Stimulated activated CD8-positive, alpha-beta memory T cell treated with anti-CD3 and anti-CD28 coated beads, Interleukin-12 subunit alpha, Interleukin-12 subunit beta, amount 100 ng/mL, for 24 hours (primary cell): ENCODE data around the gene ECEL1.
A peak's percentile ranks its signal among the peaks of the same experiment; 100 is the strongest.
"Not testable (repeated sequence)": the region's sequence is repeated elsewhere in the genome, so short reads cannot be mapped to it uniquely, and the experiment has no call there.

Experiments used
- DNase-seq: peaks from one replicate; pipeline ENCODE4 v3.0.0-alpha.2; 2020; ENCODE audit errors: extremely low read depth

The ECEL1 gene

DNA sequence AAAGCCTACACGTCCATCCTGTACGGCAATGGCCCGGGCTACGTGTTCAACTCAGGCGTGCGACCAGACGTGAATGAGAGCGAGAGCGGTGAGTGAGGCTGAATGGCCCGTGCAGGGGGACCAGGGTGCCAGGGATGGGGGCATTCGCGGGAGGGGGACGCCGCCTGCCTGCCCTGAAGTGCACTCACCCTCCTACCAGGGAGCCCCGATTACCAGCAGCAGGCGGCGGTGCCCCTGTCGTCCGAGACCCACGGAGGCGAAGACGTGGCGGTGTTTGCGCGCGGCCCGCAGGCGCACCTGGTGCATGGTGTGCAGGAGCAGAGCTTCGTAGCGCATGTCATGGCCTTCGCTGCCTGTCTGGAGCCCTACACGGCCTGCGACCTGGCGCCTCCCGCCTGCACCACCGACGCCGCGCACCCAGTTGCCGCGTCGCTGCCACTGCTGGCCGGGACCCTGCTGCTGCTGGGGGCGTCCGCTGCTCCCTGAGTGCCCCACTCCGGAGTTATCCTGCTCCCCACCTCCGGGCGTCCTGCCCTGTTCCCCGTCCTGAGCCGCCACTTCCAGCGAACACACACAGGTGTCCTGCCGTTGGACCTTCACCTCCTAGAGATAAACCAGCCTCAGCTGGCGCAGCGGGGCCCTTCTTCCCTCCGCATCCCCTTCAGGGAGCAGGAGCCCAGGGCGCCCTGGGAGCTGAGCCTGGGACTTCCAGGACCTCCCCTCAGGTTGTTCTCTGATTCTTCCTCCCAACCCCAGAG, 28.8 kb downstream of the ECEL1 start:
- no peak for DNase-seq

DNA sequence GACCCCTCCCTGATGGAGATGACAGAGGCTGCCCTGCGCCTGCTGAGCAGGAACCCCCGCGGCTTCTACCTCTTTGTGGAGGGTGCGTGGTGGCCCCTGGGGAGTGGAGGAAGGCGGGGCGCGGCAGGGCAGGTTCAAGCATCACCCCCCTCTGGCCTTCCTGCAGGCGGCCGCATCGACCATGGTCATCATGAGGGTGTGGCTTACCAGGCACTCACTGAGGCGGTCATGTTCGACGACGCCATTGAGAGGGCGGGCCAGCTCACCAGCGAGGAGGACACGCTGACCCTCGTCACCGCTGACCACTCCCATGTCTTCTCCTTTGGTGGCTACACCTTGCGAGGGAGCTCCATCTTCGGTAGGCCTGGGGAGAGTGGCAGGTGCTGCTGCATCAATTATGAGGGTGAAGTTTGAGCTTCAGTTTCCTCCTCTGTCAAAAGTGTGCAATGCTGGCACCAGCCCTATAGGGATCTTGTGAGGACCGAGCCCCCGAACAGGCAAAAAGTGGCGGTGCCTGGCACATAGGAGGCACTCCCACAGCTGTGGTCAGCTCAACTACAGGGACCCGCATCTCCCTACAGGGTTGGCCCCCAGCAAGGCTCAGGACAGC, 29.5 kb downstream of the ECEL1 start:
- no peak for DNase-seq

DNA sequence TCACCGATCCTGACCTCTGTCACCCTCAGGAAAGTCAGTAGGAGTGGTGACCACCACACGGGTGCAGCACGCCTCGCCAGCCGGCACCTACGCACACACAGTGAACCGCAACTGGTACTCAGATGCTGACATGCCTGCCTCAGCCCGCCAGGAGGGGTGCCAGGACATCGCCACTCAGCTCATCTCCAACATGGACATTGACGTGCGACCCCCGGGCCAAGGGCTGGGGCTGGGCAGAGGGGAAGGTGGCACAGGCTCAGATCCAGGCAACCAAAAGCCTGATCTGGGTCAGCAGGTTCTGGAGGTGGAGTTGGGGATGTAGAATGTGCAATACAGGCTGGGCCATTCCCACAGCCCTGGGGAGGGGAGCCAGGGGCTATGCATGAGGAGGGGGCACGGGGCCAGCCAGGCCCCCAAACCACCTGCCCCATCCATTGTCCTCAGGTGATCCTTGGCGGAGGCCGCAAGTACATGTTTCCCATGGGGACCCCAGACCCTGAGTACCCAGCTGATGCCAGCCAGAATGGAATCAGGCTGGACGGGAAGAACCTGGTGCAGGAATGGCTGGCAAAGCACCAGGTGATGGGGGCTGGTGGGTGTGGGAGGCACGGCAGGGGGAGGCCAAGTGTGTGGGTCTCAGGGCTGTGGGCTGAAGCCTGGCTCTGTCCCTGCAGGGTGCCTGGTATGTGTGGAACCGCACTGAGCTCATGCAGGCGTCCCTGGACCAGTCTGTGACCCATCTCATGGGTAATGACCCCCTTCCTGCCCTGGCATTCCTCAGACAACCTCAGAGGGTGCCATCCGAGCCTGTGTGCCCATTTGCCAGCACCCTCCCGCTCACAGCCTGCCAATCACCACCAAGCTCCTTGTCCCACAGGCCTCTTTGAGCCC, 30.3 kb downstream of the ECEL1 start:
- no peak for DNase-seq

- no peak for DNase-seq
Observed at GRCh38 chr2:232456296-232457120, 31.1 kb downstream of the ECEL1 start.

DNA sequence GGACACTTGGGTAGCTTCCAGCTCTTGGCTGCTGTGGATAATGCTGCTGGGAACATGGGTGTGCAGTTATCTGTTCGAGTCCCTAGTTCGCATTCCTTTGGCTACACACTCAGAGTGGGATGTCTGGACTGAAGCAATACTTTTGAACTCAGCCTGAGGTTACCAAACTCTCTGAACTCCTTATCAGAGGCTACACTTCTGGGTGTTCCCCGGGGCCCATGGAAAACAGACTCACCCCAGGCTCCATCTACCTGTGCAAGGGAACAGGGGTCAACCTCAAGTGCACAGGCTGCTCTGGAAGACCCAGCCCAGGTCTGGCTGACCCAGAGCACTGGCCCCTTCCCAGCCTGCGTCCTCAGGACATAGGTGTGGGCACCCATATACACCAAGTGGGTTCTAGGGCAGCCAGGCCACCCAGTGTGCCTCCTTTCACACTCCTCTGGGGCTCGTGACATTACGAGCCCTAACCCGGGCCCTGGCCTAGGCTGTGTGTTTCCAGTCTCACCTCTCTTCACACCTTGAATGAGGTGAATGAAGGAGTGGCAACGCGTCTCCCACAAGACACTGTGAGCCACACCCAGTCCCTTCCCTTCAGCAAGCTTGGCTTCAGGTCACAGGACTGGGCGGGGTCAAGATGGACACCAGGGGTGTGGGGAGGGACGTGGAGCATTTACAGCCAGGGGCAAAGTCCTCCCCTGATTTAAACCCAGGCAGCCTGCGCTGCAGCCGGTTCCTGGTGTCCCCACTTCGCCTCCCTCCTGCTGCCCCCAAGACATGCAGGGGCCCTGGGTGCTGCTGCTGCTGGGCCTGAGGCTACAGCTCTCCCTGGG, 32.0 kb downstream of the ECEL1 start, which contains the start of gene ALPI:
Gene ALPI, plus strand, starts transcription at position 728 of the 830 bp plus-strand sequence. Its CDS starts 47 bp downstream, at position 775.
- no peak for DNase-seq

DNA sequence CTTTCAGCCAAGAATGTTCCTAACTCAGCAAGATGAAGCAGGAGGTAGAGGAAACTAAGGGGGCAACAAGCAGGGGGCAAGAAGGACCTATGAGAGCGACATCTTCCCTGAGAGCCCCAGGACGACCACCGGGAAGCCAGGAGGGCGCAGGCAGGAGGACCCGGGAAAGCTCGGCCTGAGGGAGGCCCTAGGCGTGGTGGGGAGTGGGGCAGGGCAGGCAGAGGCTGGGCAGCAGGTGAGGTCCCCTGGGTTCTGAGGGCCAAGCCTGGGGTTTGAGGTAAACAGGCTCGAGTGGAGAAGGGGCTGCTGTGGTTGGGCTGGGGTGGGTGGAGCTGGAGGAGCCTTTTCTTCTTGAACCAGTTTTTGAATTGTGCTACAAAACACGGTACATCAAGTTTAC, 33.0 kb downstream of the ECEL1 start:
- DNase-seq, result no peak

DNA sequence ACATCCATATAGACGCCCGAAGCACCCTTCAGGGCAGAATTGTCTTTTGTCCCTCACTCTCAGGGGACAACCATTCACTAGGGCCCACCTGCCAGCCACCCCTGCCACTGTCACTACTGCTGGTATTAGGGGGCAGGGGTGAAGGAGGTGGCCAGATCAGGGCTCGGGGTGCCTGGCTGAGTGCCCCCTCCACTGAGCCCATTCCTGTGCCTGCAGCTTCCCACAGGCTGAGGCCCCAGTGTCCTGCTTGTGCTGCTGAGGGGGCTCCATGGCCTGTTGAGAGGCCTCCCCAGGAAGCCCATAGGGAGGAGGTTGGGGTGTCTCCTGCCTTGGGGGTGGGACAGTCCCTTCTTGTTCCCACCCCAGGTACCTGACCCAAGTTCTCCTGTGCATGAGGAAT, 36.0 kb downstream of the ECEL1 start:
- not testable (repeated sequence) for DNase-seq

DNA sequence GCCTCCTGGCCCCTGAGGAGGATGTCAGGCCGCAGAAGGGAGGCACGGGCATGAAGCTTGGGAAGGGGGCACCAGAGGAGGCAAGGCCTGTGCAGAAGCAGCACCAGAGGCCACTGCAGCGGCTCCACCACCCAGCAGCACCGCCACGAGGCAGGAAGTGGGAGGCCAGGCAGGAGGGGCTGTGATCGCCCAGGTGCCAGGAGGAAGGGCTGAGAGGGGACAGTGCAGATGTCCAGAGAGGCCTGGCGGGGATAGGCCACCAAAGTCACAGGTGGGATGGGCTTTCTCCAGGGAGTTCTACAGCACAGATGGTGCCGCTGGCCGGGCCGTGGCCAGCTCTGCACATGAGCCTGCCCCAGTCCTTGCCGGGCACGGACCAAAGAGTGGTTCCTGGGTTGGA, 37.7 kb downstream of the ECEL1 start:
- DNase-seq, result no peak

GRCh38 chr2:232448304-232448690, 39.3 kb downstream of the ECEL1 start:
- DNase-seq, result no peak

GRCh38 chr2:232447638-232448303, 39.9 kb downstream of the ECEL1 start:
- DNase-seq, result no peak

DNA sequence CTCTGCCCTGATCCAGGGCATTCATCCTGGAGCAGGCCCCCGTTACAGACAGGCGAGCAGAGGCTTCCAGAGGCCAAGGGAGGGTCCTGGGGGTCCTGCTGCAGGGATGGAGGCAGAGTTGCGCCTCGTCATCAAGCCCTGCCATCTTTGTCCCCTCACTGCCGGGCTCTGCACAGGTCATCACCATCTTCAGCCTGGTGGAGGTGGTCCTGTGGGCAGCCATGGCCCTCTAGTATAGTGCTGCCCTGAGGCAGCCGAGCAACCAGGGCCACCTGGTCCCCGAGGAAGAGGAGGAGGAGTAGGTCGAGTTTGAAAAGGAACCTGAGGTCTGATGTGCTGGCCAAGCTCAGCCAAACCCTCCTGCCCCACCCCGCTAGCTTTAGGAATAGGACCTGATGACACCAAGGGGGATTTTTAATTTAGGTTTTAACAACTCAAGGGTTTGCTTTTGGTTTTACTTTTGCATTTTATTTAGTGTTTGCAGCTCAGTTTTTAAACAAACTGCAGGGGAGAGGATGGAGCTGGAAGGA, 40.5 kb downstream of the ECEL1 start:
- no peak for DNase-seq

- DNase-seq, result not testable (repeated sequence)
Observed at GRCh38 chr2:232446266-232446777, 41.3 kb downstream of the ECEL1 start.

GRCh38 chr2:232445149-232445885, 42.3 kb downstream of the ECEL1 start:
- DNase-seq, result not testable (repeated sequence)

- peak; percentile 20 for DNase-seq
Observed at GRCh38 chr2:232444409-232445148, 43.1 kb downstream of the ECEL1 start.

DNA sequence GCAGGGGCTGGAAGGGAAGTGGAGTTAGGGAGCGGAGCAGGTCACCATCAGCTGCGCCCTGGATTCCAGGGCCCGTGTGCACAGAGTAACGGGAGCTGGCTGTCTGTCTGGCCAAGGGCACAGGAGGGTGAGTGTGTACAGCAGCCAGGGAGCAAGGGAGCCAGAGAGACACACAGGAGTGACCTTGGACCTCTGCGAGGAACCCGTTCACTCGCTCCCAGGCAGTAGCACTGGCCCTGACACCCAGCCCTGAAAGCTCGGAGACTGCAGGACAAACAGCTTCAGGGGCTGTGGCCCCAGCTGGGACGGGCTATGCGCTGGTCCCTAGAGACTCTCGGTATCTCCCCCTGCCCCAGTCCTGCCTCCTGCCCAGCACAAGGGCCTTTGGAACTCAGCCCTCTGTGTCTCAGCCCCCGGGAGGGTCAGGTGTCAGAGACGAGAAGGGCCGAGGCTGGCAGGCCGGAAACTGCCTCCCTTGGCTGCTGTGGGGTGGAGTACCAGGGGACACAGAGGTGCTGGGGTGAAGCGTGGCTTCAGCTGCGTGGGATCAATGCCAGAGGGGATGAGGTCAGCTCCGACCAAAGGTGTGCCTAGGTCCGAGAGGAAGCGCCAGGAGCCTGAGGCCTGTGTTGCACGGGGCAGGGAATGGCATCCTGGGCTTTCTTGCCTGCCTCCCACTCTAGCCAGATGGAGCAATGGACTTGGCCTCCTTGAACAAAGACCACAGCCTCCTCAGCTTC, 43.8 kb downstream of the ECEL1 start:
- not testable (repeated sequence) for DNase-seq

- not testable (repeated sequence) for DNase-seq
Observed at GRCh38 chr2:232443047-232443446, 44.6 kb downstream of the ECEL1 start.

DNA sequence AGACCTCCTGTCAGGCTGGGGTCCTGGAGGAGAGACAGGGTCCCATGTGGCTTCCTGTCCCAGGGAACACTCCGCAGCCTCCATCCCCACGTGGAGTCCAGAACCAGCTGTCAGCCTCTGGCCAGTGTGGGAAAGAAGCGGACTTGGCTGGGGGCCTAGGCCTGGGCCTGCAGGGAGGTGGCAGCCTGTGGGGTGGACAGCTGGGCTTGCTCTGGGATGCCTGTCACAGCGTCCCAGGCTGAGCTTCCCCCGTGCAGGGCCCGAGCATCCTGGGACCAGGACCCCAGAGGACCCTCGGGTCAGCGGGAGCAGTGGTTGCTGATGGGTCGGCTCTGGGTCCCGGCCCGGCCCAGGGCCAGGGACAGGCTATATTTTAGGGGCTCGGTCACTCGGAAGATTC, 45.2 kb downstream of the ECEL1 start:
- DNase-seq, result not testable (repeated sequence)
